Right lobe of liver (tissue), 6 donors: Measurements from ENCODE around the gene TP53BP1. TPM values are rescaled to one million over a fixed set of nuclear protein-coding genes. Genes with fewer than 3 reads are reported as not detected.

Source experiments
- ATAC-seq, 4 donors: fragments of 200-7000 bp; cut with Tn5 transposase; one replicate each; pipeline ENCODE4 v1.9.1; 2020; ENCODE audit warnings: mild to moderate bottlenecking in 4 of 4, moderate library complexity in 4 of 4
- DNase-seq, 3 donors: peaks; one replicate each; pipeline ENCODE4 v3.0.0-alpha.2; 2020
- H3K27ac ChIP-seq, 3 donors: fragments of 200-600 bp; one replicate each; pipeline ENCODE4 v1.8.0; 2022
- H3K27me3 ChIP-seq, 2 donors: fragments of 200-600 bp; one replicate each; pipeline ENCODE4 v1.8.0; 2022
- H3K36me3 ChIP-seq, 4 donors: fragments of 200-600 bp; sonication (generic) in 1 of 4; one replicate each; pipeline versions ENCODE4 v1.5.1 to v1.8.0; 2017 to 2022; ENCODE audit warnings: control low read depth in 1 of 4
- H3K4me1 ChIP-seq, 4 donors: fragments of 200-600 bp; sonication (generic) in 1 of 4; one replicate each; pipeline versions ENCODE4 v1.5.1 to v1.8.0; 2017 to 2022; ENCODE audit warnings: control low read depth in 1 of 4
- H3K4me3 ChIP-seq, 3 donors: fragments of 200-600 bp; one replicate each; pipeline ENCODE4 v1.8.0; 2022
- H3K9me3 ChIP-seq, 4 donors: fragments of 200-600 bp; sonication (generic) in 1 of 4; one replicate each; pipeline versions ENCODE4 v1.5.1 to v1.8.0; 2017 to 2022; ENCODE audit warnings: control low read depth in 1 of 4
- POLR2A ChIP-seq: fragments of 450-650 bp; IDR thresholded peaks from one replicate; pipeline ENCODE4 v1.6.1; 2017; ENCODE audit warnings: antibody characterized with exemption, mild to moderate bottlenecking
- WGBS: methylation state at CpG from one replicate; pipeline ENCODE4 v1.1.6; 2018; ENCODE audit warnings: low coverage, low lambda C conversion rate; ENCODE audit not compliant: insufficient coverage; ENCODE audit errors: missing lambda C conversion rate; 5-methylcytosine and 5-hydroxymethylcytosine counted together
- intact Hi-C, 2 donors: fragments of 100-400 bp; cut with DNase I; formaldehyde crosslinking; loops; one replicate each; pipeline versions ENCODE4 v1.11.2 to v1.14.1; 2022
- total RNA-seq, 6 experiments: library from RNA; depleted of rRNA in 2 of 6; stranded (reverse); fragments of >200 nt in 2 of 6; fragmentation: NEBNext Ultra II Directional in 3 of 6; extraction: Animal tissue kit (Norgen Biotek cat#: 25700) in 3 of 6; gene quantifications; one replicate each; pipeline versions ENCODE4 v1.1.0 to v1.2.4, GENCODE V29; 2016 to 2023
- TF ChIP-seq, protein P1 (sequence below), 4 donors: fragments of 200-600 bp in 3 of 4; fragments of 450-650 bp in 1 of 4; IDR thresholded peaks; one replicate each; pipeline versions ENCODE4 v1.5.1 to v1.8.0; 2016 to 2022; ENCODE audit warnings: antibody characterized with exemption in 4 of 4, mild to moderate bottlenecking in 2 of 4
- donor health status: DM: no; HTN: yes; CAD: no.
- donor health status: DM: no; HTN: no; CAD: no.
- donor health status: DM: no; HTN: no; CAD: no.
- donor health status: DM: no; HTN: yes; CAD: no.
- donor health status: DM: no; HTN: yes; CAD: no.

The TP53BP1 gene
- total RNA-seq, 6 experiments from 2014 or later, result 4.9 to 12.2 (median 10.8) TPM

DNA sequence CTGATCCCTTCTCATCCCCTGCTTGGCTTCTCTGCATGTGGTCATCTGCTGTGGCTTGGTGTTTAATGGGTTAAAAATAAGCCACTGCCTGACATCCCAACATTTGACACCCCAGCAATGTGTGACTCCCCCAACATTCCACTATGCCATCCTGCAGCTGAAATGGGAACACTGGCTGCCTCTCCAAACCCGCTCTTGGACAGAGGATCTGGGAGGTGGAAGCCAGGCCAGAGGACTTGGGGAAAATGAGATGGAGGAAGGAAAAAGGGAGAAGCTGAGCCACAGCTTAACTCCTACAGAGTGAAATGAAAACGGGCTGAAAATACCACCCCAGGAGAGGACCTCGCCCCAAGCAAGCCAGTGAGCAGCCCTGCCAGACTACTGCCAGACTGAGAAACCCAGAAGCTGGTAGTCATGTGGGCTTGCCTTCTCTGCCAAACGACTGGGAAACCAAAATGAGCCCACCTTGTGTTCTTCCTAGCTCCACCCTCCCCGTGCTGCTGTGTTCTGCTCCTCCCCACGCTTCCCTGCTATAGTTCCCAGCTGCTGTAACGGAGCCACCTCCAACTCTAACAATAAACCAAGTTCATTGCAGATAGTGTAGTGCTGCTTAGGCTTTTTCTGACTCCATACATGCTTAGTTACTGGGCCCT is 38.2 kb upstream of the TP53BP1 start:
- no peaks in the 10 kb centered on the region for H3K27me3 ChIP-seq
- ATAC-seq, result no peak
- TF ChIP-seq POLR2A, result no peak
- TF ChIP-seq, protein P1, sequence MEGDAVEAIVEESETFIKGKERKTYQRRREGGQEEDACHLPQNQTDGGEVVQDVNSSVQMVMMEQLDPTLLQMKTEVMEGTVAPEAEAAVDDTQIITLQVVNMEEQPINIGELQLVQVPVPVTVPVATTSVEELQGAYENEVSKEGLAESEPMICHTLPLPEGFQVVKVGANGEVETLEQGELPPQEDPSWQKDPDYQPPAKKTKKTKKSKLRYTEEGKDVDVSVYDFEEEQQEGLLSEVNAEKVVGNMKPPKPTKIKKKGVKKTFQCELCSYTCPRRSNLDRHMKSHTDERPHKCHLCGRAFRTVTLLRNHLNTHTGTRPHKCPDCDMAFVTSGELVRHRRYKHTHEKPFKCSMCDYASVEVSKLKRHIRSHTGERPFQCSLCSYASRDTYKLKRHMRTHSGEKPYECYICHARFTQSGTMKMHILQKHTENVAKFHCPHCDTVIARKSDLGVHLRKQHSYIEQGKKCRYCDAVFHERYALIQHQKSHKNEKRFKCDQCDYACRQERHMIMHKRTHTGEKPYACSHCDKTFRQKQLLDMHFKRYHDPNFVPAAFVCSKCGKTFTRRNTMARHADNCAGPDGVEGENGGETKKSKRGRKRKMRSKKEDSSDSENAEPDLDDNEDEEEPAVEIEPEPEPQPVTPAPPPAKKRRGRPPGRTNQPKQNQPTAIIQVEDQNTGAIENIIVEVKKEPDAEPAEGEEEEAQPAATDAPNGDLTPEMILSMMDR (IDR thresholded peaks at IDR 0.05), result no peak
- H3K27ac ChIP-seq, result no peak overlapping the region
- intact Hi-C loops, result no loop called here
- no peak overlapping the region for H3K4me3 ChIP-seq
- no peaks in the 10 kb centered on the region for H3K4me1 ChIP-seq
- H3K9me3 ChIP-seq, result no peaks in the 10 kb centered on the region
- 35% methylated on average over 5 of the region's 7 CpGs for WGBS
- no peak for DNase-seq
- H3K36me3 ChIP-seq, result peaks cover 0 to 3% (median 0%) of the 10 kb centered on the region in 4 donors

DNA sequence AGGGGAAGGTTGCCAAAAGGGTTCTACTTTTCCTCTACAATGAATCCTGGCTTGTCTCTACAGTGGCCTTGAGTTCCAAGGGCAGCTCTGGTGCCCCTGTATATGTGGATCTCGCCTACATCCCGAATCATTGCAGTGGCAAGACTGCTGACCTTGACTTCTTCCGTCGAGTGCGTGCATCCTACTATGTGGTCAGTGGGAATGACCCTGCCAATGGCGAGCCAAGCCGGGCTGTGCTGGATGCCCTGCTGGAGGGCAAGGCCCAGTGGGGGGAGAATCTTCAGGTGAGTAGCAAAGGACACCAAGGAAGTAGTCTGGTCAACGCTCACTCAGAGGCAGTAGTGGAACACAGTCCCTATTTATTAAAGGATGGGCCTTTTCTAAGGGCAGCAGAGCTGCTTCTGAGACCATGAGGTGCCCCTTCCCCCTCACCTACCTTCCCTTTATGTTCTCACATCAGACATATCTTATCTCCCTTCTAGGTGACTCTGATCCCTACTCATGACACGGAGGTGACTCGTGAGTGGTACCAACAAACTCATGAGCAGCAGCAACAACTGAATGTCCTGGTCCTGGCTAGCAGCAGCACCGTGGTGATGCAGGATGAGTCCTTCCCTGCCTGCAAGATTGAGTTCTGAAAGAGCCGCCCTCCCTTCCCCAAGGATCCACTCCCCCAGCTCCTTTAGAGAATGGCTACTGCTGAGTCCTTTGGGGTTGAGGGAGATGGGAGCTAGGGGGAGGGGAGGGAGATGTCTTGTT is 36.8 kb upstream of the TP53BP1 start:
- H3K4me3 ChIP-seq, result no peak overlapping the region
- no peak for DNase-seq
- no peaks in the 10 kb centered on the region for H3K9me3 ChIP-seq
- no peak overlapping the region for H3K27ac ChIP-seq
- WGBS, result 45% methylated on average over 3 of the region's 12 CpGs
- intact Hi-C loops, result no loop called here
- ATAC-seq, result no peak
- no peaks in the 10 kb centered on the region for H3K4me1 ChIP-seq
- H3K36me3 ChIP-seq, result no peaks in the 10 kb centered on the region
- TF ChIP-seq, protein P1 (IDR thresholded peaks at IDR 0.05), result no peak
- TF ChIP-seq POLR2A, result no peak
- no peaks in the 10 kb centered on the region for H3K27me3 ChIP-seq

DNA sequence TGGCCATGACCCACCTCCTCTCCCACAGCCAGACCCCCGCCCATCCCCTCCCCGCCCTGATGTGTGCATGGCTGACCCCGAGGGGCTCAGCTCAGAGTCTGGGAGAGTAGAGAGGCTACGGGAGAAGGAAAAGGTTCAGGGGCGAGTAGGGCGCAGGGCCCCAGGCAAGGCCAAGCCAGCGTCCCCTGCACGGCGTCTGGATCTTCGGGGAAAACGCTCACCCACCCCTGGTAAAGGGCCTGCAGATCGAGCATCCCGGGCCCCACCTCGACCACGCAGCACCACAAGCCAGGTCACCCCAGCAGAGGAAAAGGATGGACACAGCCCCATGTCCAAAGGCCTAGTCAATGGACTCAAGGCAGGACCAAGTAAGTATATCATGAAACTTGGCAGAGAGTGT is 36.2 kb upstream of the TP53BP1 start:
- Histone ChIP-seq H3K4me1 (no peaks in the 10 kb centered on the region), H3K9me3 (no peaks in the 10 kb centered on the region), H3K4me3 (no peak overlapping the region), H3K27me3 (no peaks in the 10 kb centered on the region), H3K36me3 (no peaks in the 10 kb centered on the region), H3K27ac (no peak overlapping the region)
- 50% methylated on average over 1 of the region's 15 CpGs for WGBS
- DNase-seq, result no peak
- intact Hi-C loops, result no loop called here
- ATAC-seq, result no peak
- TF ChIP-seq POLR2A, result no peak
- TF ChIP-seq, protein P1 (IDR thresholded peaks at IDR 0.05), result no peak

DNA sequence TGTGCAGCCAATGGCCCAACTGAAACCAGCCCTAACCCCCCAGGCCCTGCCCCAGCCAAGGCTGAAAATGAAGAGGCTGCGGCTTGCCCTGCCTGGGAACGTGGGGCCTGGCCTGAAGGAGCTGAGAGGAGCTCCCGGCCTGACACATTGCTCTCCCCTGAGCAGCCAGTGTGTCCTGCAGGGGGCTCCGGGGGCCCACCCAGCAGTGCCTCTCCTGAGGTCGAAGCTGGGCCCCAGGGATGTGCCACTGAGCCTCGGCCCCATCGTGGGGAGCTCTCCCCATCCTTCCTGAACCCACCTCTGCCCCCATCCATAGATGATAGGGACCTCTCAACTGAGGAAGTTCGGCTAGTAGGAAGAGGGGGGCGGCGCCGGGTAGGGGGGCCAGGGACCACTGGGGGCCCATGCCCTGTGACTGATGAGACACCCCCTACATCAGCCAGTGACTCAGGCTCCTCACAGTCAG is 35.6 kb upstream of the TP53BP1 start:
- no peaks in the 10 kb centered on the region for H3K4me1 ChIP-seq
- H3K27ac ChIP-seq, result no peak overlapping the region
- intact Hi-C loops, result no loop called here
- no peak overlapping the region for H3K4me3 ChIP-seq
- no peak for DNase-seq
- no peaks in the 10 kb centered on the region for H3K27me3 ChIP-seq
- no peak for ATAC-seq
- no peaks in the 10 kb centered on the region for H3K9me3 ChIP-seq
- no peaks in the 10 kb centered on the region for H3K36me3 ChIP-seq
- no CpG with 5 or more reads among the region's 11 CpGs for WGBS
- no peak for TF ChIP-seq POLR2A
- TF ChIP-seq, protein P1 (IDR thresholded peaks at IDR 0.05), result no peak
